ENCODE measurements around the gene EIF4G1. TPM values are rescaled to one million over a fixed set of nuclear protein-coding genes. Genes with fewer than 3 reads are reported as not detected.
A peak's percentile ranks its signal among the peaks of the same experiment; 100 is the strongest.

EIF4G1 gene
- total RNA-seq, 1 experiment from 2014 or later = 532 TPM

DNA sequence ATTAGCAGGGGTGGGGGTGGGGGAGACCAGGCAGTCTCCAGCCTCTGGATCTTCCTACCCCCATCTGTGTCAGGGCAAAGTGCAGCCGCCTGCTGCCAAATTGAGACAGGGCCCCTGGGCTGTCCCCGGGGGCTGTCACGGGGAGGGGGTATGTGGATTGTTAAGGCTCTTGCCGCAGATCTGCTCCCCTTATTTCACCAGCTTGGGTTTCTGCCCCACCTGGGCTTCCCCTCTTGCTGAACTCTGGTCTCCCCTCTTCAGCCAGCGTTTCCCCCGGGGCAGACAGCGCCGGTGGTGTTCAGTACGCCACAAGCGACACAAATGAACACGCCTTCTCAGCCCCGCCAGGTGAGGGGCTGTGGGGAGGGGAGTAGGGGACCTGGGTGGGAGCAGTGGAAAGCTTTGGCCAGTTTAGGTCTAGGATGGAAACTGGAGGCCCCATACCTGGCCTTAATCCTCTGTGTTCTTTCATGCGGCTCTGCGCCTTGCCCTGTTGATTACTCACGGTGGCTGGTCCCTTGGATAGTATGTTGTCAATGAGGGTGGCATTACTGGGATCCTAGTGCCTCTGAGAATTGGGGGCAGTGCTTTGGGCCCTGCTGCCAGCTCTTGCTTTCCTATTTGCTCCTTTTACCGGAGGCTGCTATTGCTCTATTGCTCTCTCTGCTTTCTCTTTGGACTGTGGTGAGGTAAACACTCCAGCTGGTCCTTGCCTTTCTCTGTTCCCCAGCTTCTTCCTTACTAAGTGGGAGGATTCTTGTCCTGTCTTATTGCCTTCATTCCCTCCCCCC lies 1.7 kb downstream of the EIF4G1 start:
- Histone ChIP-seq H3K23ac (ENCODE audit: insufficient read length, low read depth, low read length) (no peak overlapping the region), H3K79me2 (ENCODE audit: insufficient read depth, low read length) (peaks cover 42% of the 10 kb centered on the region), H2BK20ac (ENCODE audit: low read depth, low read length, poor library complexity, severe bottlenecking) (no peak overlapping the region), H3K18ac (ENCODE audit: insufficient read length, low read depth, low read length) (no peak overlapping the region), H3K27me3 (ENCODE audit: insufficient read depth, low read length) (no peaks in the 10 kb centered on the region), H4K91ac (ENCODE audit: insufficient read length, low read depth, low read length) (no peak overlapping the region), H2BK120ac (ENCODE audit: low read depth, low read length, poor library complexity, severe bottlenecking) (no peak overlapping the region), H2BK12ac (ENCODE audit: insufficient read length, low read depth, low read length) (no peak overlapping the region), H2BK15ac (ENCODE audit: low read depth, low read length) (no peak overlapping the region), H3T11ph (ENCODE audit: low read length) (no peak overlapping the region), H4K5ac (ENCODE audit: insufficient read length, low read depth, low read length) (no peak overlapping the region), H3K4me1 (ENCODE audit: insufficient read depth, low read length) (peaks cover 8% of the 10 kb centered on the region; the same call in 1 of the 2 replicates), H3K9ac (ENCODE audit: extremely low read depth, insufficient read length, low read length) (peak overlapping the region; percentile 85), H3K27ac (ENCODE audit: insufficient read length, low read depth, low read length) (no peak overlapping the region), H3K4me2 (ENCODE audit: insufficient read depth, insufficient read length, low read length) (peak overlapping the region; percentile 97), H4K20me1 (ENCODE audit: control insufficient read depth, insufficient read depth, insufficient read length) (no peaks in the 10 kb centered on the region), H2BK5ac (ENCODE audit: insufficient read length, low read length) (no peak overlapping the region), H4K8ac (replicated peaks; ENCODE audit: insufficient read length, low read depth, low read length) (no peak overlapping the region), H3K4ac (ENCODE audit: low read depth, low read length) (no peak overlapping the region), H3K14ac (ENCODE audit: insufficient read depth, low read length) (no peak overlapping the region), H3K56ac (ENCODE audit: insufficient read length, low read depth, low read length) (no peak overlapping the region), H2AFZ (ENCODE audit: low read length) (no peak overlapping the region), H3K79me1 (ENCODE audit: insufficient read depth, low read depth, low read length, poor library complexity, severe bottlenecking) (peaks cover 6% of the 10 kb centered on the region), H3K9me3 (ENCODE audit: control insufficient read depth, low read depth, low read length) (no peaks in the 10 kb centered on the region), H2AK5ac (ENCODE audit: insufficient read length, low read length) (no peak overlapping the region), H3K23me2 (ENCODE audit: insufficient read length, low read depth, low read length, poor library complexity, severe bottlenecking) (peaks cover 10% of the 10 kb centered on the region)
- no peak for TF ChIP-seq CTCF (conservative IDR thresholded peaks at IDR 0.05)
- no peaks in the 10 kb centered on the region for H3K27me3 Mint-ChIP-seq (ENCODE audit: low read depth)
- H3K27ac Mint-ChIP-seq = peak overlapping the region in 2 of 3 experiments; percentile 21 to 68; a peak in 4 of 7 replicates
- no peaks in the 10 kb centered on the region for H3K9me3 Mint-ChIP-seq
- H3K36me3 Mint-ChIP-seq (ENCODE audit: insufficient read depth in 1 of 3, low read depth in 3 of 3) = peaks cover 29 to 52% (median 38%) of the 10 kb centered on the region in 3 experiments; a peak in 6 of 7 replicates
- H3K4me3 Mint-ChIP-seq = peak overlapping the region; percentile 87 to 93
- DNase-seq = no peak
- no CpG with 5 or more reads among the region's 16 CpGs for WGBS (ENCODE audit: extremely low coverage, insufficient read length, low lambda C conversion rate)
- H3K4me1 Mint-ChIP-seq = peaks cover 26 to 27% of the 10 kb centered on the region in 2 experiments
